ENCODE data around the gene VDAC2. TPM values are rescaled to one million over a fixed set of nuclear protein-coding genes. Genes with fewer than 3 reads are reported as not detected.
"Not testable (repeated sequence)": the region's sequence is repeated elsewhere in the genome, so short reads cannot be mapped to it uniquely, and the experiment has no call there.

VDAC2 gene
- total RNA-seq, 2 donors from 2014 or later: 160 to 187 TPM

DNA sequence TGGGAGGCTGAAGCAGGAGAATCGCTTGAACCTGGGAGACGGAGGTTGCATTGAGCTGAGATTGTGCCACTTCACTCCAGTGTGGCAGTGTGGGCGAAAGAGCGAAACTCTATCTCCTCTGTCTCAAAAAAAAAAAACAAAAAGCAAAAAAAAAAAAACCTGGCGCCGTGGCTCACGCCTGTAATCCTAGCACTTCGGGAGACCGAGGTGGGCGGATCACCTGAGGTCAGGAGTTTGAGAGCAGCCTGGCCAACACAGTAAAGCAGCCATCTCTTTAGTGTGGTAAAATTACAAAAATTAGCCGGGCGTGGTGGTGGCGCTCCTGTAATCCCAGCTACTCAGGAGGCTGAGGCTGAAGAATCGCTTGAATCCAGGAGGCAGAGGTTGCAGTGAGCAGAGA, 4.0 kb upstream of the VDAC2 start:
- not testable (repeated sequence) for H3K9me3 Mint-ChIP-seq; DNase-seq (ENCODE audit: low spot score); H3K4me3 Mint-ChIP-seq; H3K27ac Mint-ChIP-seq; ATAC-seq; H3K36me3 Mint-ChIP-seq; H3K27me3 Mint-ChIP-seq
- peaks cover 9 to 12% of the 10 kb centered on the region in 2 donors for H3K4me1 Mint-ChIP-seq (ENCODE audit: low read depth in 2 of 2)

DNA sequence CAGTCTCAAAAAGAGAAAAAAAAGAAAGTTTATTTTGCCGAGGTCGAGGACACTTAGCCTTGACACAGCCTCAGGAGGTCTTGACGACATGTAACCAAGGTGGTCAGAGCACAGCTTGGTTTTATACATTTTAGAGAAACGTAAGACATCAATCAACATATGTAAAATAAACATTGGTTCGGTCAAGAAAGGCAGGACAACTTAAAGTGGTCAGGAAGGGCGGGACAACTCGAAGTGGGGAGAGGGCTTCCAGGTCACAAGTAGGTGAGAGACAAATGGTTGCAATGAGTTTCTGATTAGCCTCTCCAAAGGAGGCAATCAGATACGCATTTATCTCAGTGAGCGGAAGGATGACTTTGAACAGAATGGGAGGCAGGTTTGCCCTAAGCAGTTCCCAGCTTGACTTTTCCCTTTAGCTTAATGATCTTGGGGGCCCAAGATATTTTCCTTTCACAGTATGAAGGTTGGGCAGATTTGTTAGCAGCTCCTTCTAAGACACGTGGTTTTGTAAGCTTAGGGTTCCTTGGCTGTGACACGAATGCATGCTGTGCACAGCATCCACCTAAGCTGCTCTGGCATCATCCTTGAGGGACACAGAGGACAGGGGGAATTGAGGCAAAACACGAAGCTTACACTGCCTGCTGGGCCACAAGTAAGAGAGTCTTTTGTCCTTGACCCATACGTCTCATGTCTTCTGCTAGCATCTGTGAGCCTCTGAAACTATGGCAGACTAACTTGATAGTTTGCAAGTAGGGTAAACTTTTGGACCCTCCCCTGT, 3.3 kb upstream of the VDAC2 start:
- Mint-ChIP-seq H3K4me1 (ENCODE audit: low read depth in 2 of 2) (peaks cover 16 to 18% of the 10 kb centered on the region in 2 donors), H3K27ac (peak overlapping the region in 1 of 2 donors; percentile 34), H3K9me3 (no peaks in the 10 kb centered on the region), H3K36me3 (peaks cover 10% of the 10 kb centered on the region), H3K4me3 (no peak overlapping the region), H3K27me3 (no peaks in the 10 kb centered on the region)
- no peak for DNase-seq (ENCODE audit: low spot score)
- ATAC-seq: no peak

DNA sequence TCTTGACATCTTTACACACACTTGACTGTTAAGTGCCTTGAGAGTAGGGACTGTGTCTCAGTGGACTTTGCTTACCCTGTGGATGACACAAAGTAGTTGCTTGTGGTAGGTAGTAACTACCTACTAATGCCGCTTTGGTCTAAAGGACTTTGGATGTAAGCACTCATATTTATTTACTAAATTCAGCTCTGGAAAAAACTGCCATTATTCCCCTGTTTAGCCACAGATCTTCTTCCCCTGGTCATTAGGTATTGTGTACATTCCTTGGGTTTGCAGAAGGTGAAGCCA, 2.8 kb upstream of the VDAC2 start:
- peaks cover 20 to 23% of the 10 kb centered on the region in 2 donors for H3K4me1 Mint-ChIP-seq (ENCODE audit: low read depth in 2 of 2)
- no peaks in the 10 kb centered on the region for H3K27me3 Mint-ChIP-seq
- H3K4me3 Mint-ChIP-seq: no peak overlapping the region
- DNase-seq (ENCODE audit: low spot score) (no peak), ATAC-seq (no peak)
- peaks cover 14% of the 10 kb centered on the region for H3K36me3 Mint-ChIP-seq
- H3K9me3 Mint-ChIP-seq: no peaks in the 10 kb centered on the region
- peak overlapping the region in 1 of 2 donors; percentile 34 for H3K27ac Mint-ChIP-seq

DNA sequence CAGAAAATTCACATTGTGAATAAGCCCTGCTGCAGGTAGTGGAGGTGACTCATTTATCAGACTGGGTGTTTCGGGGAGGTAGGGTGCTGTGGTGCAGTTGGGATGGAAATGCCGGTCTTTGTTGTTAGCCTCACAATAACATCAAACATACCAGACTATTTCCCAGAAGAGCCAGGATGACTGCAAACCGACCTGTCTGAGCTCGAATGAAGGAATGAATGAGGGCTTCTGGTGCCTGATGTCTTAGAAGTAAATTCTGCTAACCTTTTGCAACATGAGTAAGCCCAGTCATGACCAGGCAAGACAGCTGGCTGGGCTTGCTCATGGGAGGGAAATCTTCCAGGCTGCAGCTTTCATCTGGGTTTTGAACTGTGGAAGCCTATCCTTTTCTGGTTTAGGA, 2.4 kb upstream of the VDAC2 start:
- Mint-ChIP-seq H3K4me3 (no peak overlapping the region), H3K27me3 (no peaks in the 10 kb centered on the region), H3K4me1 (ENCODE audit: low read depth in 2 of 2) (peaks cover 21 to 24% of the 10 kb centered on the region in 2 donors), H3K9me3 (no peaks in the 10 kb centered on the region), H3K27ac (peak overlapping the region in 1 of 2 donors; percentile 34), H3K36me3 (peaks cover 15% of the 10 kb centered on the region)
- no peak for ATAC-seq
- no peak for DNase-seq (ENCODE audit: low spot score)

DNA sequence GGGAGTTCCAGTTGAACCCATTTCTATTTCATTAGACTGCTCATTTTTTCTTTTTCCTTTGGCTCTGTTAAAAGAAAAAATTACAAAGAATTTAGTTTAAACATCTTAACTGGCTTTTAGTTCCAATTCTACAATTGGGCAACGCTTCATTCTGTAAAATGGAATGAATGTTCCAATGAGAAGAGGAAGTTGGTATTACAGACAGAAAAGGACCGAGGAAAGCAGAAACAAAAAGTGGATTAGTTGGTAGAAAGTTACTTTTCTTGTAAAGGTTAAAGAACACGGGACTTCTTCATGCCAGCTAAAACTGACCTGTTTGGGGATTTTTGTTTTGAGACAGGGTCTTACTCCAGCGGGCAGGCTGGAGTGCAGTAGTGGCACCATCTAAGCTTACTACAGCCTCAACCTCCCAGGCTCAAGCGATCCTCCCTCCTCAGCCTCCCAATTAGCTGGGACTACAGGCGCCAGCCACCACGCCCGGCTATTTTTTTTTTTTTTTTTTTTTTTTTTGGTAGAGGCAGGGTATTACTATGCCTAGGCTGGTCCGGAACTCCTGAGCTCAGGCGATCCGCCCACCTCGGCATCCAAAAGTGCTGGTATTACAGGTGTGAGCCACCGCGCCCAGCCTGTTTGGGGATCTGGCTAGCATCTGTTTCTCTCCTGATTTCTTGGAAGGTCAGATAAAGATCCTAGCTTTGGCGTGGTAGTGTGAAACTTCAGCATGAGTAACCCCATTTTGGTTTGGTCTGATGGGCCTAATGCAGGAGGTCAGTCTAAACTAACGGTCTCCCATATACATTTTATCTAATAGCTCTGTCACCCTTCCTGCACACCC, 1.3 kb upstream of the VDAC2 start:
- H3K4me3 Mint-ChIP-seq: peak overlapping the region; percentile 97
- DNase-seq (ENCODE audit: low spot score) (no peak), ATAC-seq (no peak)
- H3K27me3 Mint-ChIP-seq: no peaks in the 10 kb centered on the region
- H3K9me3 Mint-ChIP-seq: no peaks in the 10 kb centered on the region
- H3K36me3 Mint-ChIP-seq: peaks cover 20% of the 10 kb centered on the region
- peak overlapping the region; percentile 98 to 99 for H3K27ac Mint-ChIP-seq
- peaks cover 24% of the 10 kb centered on the region in 2 donors for H3K4me1 Mint-ChIP-seq (ENCODE audit: low read depth in 2 of 2)

DNA sequence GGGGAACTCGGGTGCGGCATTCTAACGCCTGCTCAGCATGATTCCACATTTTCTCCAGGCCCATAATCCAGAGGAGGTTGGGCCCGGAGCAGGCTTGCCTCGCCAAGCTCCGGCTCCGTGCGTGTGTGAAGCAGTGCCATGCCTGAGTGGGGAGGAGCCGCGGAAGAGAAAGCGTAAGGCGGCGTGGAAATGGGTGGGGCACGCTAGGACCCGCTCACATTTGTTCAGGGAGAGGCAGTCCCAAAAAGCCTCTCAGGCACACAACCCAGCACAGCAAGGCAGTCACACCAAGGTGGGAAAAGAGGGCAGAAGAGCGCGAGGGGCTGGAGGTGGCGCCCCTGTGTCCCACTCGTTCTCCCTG, 695 bp upstream of the VDAC2 start:
- Mint-ChIP-seq H3K4me1 (ENCODE audit: low read depth in 2 of 2) (peaks cover 24% of the 10 kb centered on the region in 2 donors), H3K27ac (peak overlapping the region; percentile 98 to 99), H3K27me3 (no peaks in the 10 kb centered on the region), H3K9me3 (no peaks in the 10 kb centered on the region), H3K36me3 (peaks cover 20% of the 10 kb centered on the region), H3K4me3 (peak overlapping the region; percentile 97)
- DNase-seq (ENCODE audit: low spot score) (peak; percentile 86), ATAC-seq (peak; percentile 75 to 79)

DNA sequence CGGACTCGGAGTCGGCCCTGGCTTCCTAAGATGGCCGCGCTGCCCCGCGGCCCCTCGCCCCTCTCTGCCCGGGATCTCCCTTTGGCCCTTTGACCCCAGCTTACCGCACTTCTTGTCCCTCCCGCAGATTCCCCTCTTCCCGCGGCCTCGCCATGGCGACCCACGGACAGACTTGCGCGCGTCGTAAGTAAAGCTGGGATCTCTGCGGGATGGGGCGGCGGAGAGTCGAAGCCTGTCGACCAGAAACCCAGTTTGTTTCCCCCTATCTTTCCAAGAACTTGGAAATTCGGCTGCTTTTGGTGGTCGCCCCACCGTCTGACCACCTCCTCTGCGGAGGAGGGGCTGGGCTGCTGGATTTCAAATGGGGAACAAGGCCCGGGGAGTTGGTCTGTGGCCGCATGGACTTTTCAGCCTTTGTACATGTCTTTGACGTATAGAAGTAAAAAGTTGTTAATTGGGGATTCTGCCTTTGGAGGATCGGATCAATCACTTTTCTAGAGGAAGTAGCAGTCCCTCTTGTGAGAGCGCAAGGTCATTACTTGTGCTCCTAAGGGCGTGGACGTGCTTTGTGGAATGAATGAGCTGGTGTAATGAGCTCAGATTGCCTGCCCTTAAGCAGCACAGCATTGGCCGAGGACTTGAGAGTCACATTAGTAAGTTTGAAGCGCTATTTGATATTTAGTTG, 553 bp downstream of the VDAC2 start:
- DNase-seq (ENCODE audit: low spot score) (peak; percentile 62), ATAC-seq (no peak)
- no peaks in the 10 kb centered on the region for H3K27me3 Mint-ChIP-seq
- peaks cover 24 to 29% of the 10 kb centered on the region in 2 donors for H3K4me1 Mint-ChIP-seq (ENCODE audit: low read depth in 2 of 2)
- H3K9me3 Mint-ChIP-seq: no peaks in the 10 kb centered on the region
- peak overlapping the region; percentile 98 to 99 for H3K27ac Mint-ChIP-seq
- H3K4me3 Mint-ChIP-seq: peak overlapping the region; percentile 97
- peaks cover 24% of the 10 kb centered on the region for H3K36me3 Mint-ChIP-seq

DNA sequence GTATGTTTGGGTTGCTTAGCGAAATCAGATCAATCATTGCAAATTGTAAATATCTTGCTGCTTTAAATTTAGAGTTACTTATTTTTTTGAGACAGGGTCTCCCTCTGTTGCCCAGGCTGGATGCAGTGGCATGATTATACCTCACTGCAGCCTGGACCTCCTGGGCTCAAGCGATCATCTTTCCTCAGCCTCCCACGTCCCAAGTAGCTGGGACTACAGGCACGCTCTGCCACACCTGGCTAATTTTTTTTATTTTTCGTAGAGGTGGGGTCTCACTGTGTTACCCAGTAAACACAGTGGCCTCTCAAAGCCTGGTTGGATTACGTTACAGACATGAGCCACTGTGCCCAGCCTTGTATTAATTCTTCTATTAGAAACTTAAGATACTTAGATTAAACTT, 1.7 kb downstream of the VDAC2 start:
- H3K4me1 Mint-ChIP-seq (ENCODE audit: low read depth in 2 of 2): peaks cover 29 to 31% of the 10 kb centered on the region in 2 donors
- no peaks in the 10 kb centered on the region for H3K27me3 Mint-ChIP-seq
- H3K27ac Mint-ChIP-seq: peak overlapping the region; percentile 98 to 99
- H3K36me3 Mint-ChIP-seq: peaks cover 29% of the 10 kb centered on the region
- H3K4me3 Mint-ChIP-seq: peak overlapping the region; percentile 97
- DNase-seq (ENCODE audit: low spot score): no peak
- no peak for ATAC-seq
- no peaks in the 10 kb centered on the region for H3K9me3 Mint-ChIP-seq

DNA sequence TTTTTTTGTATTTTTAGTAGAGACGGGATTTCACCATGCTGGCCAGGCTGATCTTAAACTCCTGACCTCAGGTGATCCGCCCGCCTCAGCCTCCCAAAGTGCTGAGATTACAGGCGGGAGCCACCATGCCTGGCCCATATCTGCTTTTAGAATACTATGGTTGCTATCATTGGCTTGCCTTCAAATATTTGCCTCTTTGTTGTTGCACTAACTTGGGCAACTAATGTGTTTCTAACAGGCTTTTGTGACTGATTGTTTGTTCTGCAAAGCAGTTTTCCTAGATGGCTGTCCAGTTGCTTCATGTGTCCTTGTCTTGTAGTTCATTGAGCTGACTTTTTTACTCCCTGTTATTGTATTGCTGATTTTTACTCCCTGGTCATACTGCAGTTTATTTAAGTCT, 9.7 kb downstream of the VDAC2 start:
- Mint-ChIP-seq H3K36me3 (peaks cover 48% of the 10 kb centered on the region), H3K27me3 (no peaks in the 10 kb centered on the region), H3K27ac (no peak overlapping the region), H3K9me3 (no peaks in the 10 kb centered on the region), H3K4me3 (no peak overlapping the region), H3K4me1 (ENCODE audit: low read depth in 2 of 2) (peaks cover 22 to 24% of the 10 kb centered on the region in 2 donors)
- ATAC-seq: no peak
- DNase-seq (ENCODE audit: low spot score): no peak

DNA sequence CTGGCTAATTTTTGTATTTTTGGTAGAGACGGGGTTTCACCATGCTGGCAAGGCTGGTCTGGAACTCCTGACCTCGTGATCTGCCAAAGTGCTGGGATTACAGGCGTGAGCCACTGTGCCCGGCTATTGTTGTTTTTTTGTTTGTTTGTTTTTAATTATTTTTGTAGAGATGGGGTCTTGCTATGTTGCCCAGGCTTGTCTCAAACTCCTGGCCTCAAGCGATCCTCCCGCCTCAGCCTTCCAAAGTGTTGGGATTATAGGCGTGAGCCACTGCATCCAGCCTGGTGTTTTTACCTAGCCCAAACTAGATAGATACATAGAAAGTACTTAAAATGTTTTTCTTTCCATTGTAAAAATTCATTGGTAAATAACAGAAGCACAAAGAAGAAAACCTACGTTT, 10.9 kb downstream of the VDAC2 start:
- not testable (repeated sequence) for H3K9me3 Mint-ChIP-seq; H3K4me3 Mint-ChIP-seq; H3K27me3 Mint-ChIP-seq; H3K27ac Mint-ChIP-seq; DNase-seq (ENCODE audit: low spot score); ATAC-seq
- Mint-ChIP-seq H3K36me3 (peaks cover 41% of the 10 kb centered on the region), H3K4me1 (ENCODE audit: low read depth in 2 of 2) (peaks cover 18 to 27% of the 10 kb centered on the region in 2 donors)

DNA sequence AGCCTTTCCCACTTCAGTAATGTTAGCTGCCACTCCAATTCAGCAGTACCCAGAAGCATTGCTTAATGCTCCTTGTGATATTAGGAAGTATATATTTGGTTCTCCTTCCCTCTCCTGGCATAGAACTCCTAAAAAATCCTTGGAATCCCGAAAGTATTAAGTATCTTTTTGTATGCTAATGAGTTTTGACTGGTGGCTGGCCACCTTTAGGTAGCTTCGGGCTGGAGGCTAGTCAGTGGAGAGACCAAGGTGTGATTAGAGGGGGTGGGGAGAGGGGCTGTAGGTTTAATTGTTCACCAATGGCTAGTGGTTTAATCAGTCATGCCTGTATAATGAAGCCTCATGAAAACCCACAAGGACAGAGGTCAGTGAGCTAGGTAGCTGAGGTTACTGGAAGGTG, 12.9 kb downstream of the VDAC2 start:
- Mint-ChIP-seq H3K9me3 (no peaks in the 10 kb centered on the region), H3K36me3 (peaks cover 41% of the 10 kb centered on the region), H3K4me3 (no peak overlapping the region), H3K27me3 (no peaks in the 10 kb centered on the region), H3K27ac (peak overlapping the region; percentile 42 to 50), H3K4me1 (ENCODE audit: low read depth in 2 of 2) (peaks cover 18 to 26% of the 10 kb centered on the region in 2 donors)
- ATAC-seq (no peak), DNase-seq (ENCODE audit: low spot score) (no peak)

DNA sequence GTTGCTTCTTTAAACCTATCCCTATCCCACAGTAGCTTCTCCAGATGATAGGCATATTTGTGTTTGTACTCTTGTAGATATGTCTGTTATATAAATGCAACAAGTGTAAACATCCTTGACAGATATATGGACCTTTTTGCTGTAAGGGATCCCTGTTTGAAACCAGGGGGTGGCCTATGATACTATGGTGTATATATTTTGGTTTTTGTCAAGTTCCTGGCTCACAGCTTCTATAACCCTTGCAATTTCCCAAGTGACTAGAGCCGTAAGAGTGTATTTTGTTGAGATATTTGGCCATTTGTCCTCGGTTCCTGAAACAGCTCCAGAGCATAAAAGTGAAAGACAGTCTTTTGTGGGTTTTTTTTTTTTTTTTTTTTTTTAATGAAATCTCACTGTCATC, 15.5 kb downstream of the VDAC2 start:
- H3K27me3 Mint-ChIP-seq: no peaks in the 10 kb centered on the region
- peaks cover 43% of the 10 kb centered on the region for H3K36me3 Mint-ChIP-seq
- DNase-seq (ENCODE audit: low spot score) (no peak), ATAC-seq (no peak)
- H3K4me1 Mint-ChIP-seq (ENCODE audit: low read depth in 2 of 2): peaks cover 26 to 30% of the 10 kb centered on the region in 2 donors
- peak overlapping the region in 1 of 2 donors; percentile 48 for H3K27ac Mint-ChIP-seq
- no peaks in the 10 kb centered on the region for H3K9me3 Mint-ChIP-seq
- no peak overlapping the region for H3K4me3 Mint-ChIP-seq

DNA sequence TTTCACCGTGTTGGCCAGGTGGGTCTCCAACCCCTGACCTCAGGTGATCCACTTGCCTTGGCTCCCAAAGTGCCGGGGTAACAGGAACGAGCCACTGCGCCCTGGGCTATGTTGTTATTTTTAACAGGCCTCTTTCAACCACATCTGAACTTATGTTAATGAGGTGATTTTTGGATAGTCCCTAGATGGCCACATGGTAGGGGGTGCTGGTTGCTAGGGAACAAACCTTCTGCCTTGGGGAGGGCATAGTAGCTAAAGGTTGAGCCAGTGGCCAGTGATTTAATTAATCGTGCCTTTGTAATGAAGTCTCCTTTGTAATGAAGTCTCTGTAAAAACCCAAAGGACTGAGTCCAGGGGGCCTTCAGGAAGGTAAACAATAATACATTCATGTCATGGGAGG, 16.1 kb downstream of the VDAC2 start:
- no peak overlapping the region for H3K27ac Mint-ChIP-seq
- peaks cover 46% of the 10 kb centered on the region for H3K36me3 Mint-ChIP-seq
- DNase-seq (ENCODE audit: low spot score): no peak
- H3K4me3 Mint-ChIP-seq: no peak overlapping the region
- ATAC-seq: no peak
- no peaks in the 10 kb centered on the region for H3K9me3 Mint-ChIP-seq
- peaks cover 29 to 30% of the 10 kb centered on the region in 2 donors for H3K4me1 Mint-ChIP-seq (ENCODE audit: low read depth in 2 of 2)
- H3K27me3 Mint-ChIP-seq: no peaks in the 10 kb centered on the region

DNA sequence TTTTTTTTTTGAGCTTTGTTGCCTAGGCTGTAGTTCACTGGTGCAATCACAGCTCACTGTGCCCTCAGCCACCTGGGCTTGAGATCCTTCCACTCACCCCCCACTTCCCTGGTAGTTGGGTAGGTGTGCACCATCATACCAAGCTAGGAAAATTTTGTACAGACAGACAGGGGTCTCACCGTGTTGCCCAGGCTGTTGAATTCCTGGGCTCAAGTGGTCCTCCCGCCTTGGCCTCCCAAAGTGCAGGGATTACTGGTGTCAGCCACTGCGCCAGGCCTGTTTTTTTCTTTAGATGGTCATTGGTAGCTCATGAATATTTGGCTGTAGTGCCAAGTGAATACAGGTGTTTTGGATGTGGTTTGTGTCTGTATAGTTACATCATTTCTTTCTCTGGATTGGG, 17.7 kb downstream of the VDAC2 start:
- DNase-seq (ENCODE audit: low spot score) (no peak), ATAC-seq (no peak)
- H3K27me3 Mint-ChIP-seq: no peaks in the 10 kb centered on the region
- peak overlapping the region; percentile 14 to 47 for H3K27ac Mint-ChIP-seq
- H3K4me3 Mint-ChIP-seq: no peak overlapping the region
- H3K9me3 Mint-ChIP-seq: no peaks in the 10 kb centered on the region
- peaks cover 42% of the 10 kb centered on the region for H3K36me3 Mint-ChIP-seq
- peaks cover 30 to 32% of the 10 kb centered on the region in 2 donors for H3K4me1 Mint-ChIP-seq (ENCODE audit: low read depth in 2 of 2)

All from natural killer cell treated with Interleukin-12 subunit alpha and Interleukin-12 subunit beta and Interleukin-15 and Interleukin-18, amount 100 ng/mL, for 72 hours (primary cell).